ENCODE data around the gene MRI1.

DNA sequence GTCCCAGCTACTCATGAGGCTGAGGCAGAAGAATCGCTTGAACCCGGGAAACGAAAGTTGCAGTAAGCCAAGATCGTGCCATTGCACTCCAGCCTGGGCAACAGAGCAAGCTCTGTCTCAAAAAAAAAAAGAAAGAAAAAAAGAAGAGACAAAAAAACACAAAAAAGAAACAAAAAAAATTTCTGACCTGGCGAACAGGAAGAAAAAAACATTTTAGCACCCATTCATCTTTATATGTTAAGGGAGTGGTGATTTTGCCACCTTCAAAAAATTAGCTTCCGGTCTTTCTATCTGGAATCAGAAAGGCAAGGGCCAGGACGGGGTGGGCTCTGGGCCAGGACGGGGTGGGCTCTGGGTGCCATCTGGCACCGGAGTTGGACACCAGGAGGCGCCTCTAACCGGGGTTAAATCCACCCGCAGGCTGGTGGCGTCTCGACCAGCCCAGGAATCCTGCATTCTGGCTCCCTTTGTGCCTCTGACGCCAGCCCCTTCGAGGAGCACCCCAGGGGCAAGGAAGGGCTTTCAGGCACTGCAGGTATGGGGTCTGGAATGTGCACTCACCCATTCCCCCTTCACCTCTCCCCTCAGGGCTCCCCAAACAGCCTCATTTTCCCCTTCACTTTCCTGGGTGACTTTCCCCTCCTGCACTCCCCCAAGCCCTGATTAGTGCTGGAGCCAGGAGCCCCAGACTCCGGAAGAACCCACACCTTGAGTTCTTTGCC is 20.6 kb downstream of the MRI1 start:
- peak; percentile 18 to 73 (median 62) for TF ChIP-seq CTCF (IDR thresholded peaks at IDR 0.05)
- no peak for TF ChIP-seq POLR2A (IDR thresholded peaks at IDR 0.05)

All from thyroid gland (tissue), 4 donors.